ENCODE data around the gene PRND.
"Not testable (repeated sequence)": the region's sequence is repeated elsewhere in the genome, so short reads cannot be mapped to it uniquely, and the experiment has no call there.

PRND gene

GRCh38 chr20:4721719-4722118 is at the start of gene PRND:
Gene PRND (plus strand): TSS chr20:4721909. CDS start chr20:4724552, 2,643 bp downstream.
- no peak for DNase-seq

GRCh38 chr20:4672948-4673347 is 48.8 kb upstream of the PRND start:
- DNase-seq: no peak

- no peak for DNase-seq
These were observed 48.2 kb upstream of the PRND start for GRCh38 chr20:4673371-4674001.

- no peak for DNase-seq
These were observed 47.0 kb upstream of the PRND start for GRCh38 chr20:4674672-4675071.

GRCh38 chr20:4677846-4678245 is 43.9 kb upstream of the PRND start:
- DNase-seq: no peak

GRCh38 chr20:4681401-4681800 is 40.3 kb upstream of the PRND start:
- DNase-seq: no peak

- DNase-seq: no peak
These were observed 39.7 kb upstream of the PRND start for GRCh38 chr20:4681991-4682401.

GRCh38 chr20:4682682-4683081 is 39.0 kb upstream of the PRND start:
- no peak for DNase-seq

- DNase-seq: no peak
These were observed 38.4 kb upstream of the PRND start for GRCh38 chr20:4683261-4683660.

GRCh38 chr20:4684837-4685413 is 36.8 kb upstream of the PRND start:
- no peak for DNase-seq

GRCh38 chr20:4685923-4686221 is 35.8 kb upstream of the PRND start:
- no peak for DNase-seq

- DNase-seq: no peak
These were observed 33.4 kb upstream of the PRND start for GRCh38 chr20:4688305-4688704.

- no peak for DNase-seq
These were observed 32.5 kb upstream of the PRND start for GRCh38 chr20:4689220-4689619.

- no peak for DNase-seq
These were observed 30.0 kb upstream of the PRND start for GRCh38 chr20:4691753-4692152.

- DNase-seq: no peak
These were observed 27.6 kb upstream of the PRND start for GRCh38 chr20:4694076-4694475.

- DNase-seq: no peak
These were observed 24.4 kb upstream of the PRND start for GRCh38 chr20:4697189-4697830.

- DNase-seq: no peak
These were observed 23.9 kb upstream of the PRND start for GRCh38 chr20:4697831-4698221.

- DNase-seq: no peak
These were observed 22.5 kb upstream of the PRND start for GRCh38 chr20:4699216-4699615.

- no peak for DNase-seq
These were observed 21.8 kb upstream of the PRND start for GRCh38 chr20:4699957-4700356.

GRCh38 chr20:4702562-4703280 is 19.0 kb upstream of the PRND start:
- DNase-seq: no peak

GRCh38 chr20:4703281-4703676 is 18.4 kb upstream of the PRND start:
- no peak for DNase-seq

GRCh38 chr20:4706941-4707340 is 14.8 kb upstream of the PRND start:
- not testable (repeated sequence) for DNase-seq

GRCh38 chr20:4708036-4708435 is 13.7 kb upstream of the PRND start:
- no peak for DNase-seq

GRCh38 chr20:4708856-4709255 is 12.9 kb upstream of the PRND start:
- no peak for DNase-seq

All from activated CD4-positive, alpha-beta T cell treated with anti-CD3 and anti-CD28 coated beads for 1 hour (primary cell).